K562 (cell line): ENCODE data around the gene DHDH. TPM values are rescaled to one million over a fixed set of nuclear protein-coding genes. Genes with fewer than 3 reads are reported as not detected.

Experiments
- AFF4 ChIP-seq: sonication (generic); formaldehyde crosslinking; IDR thresholded peaks from 2 replicates; pipeline ENCODE4 v1.8.0; 2023; ENCODE audit warnings: mild to moderate bottlenecking, missing genetic modification reagents
- C11orf30 ChIP-seq: fragments of 450-650 bp; IDR thresholded peaks from 2 replicates; pipeline ENCODE4 v1.6.1; 2016; ENCODE audit warnings: low read depth, mild to moderate bottlenecking
- CEBPB ChIP-seq: fragments of 450-650 bp; IDR thresholded peaks from 2 replicates; pipeline ENCODE4 v1.6.1; 2016; ENCODE audit warnings: missing genetic modification characterization, missing compliant biosample characterization
- CHD2 ChIP-seq: IDR thresholded peaks from 2 replicates; pipeline ENCODE4 v1.6.1; 2011; ENCODE audit warnings: low read depth, low read length
- COPS2 ChIP-seq: fragments of 450-650 bp; conservative IDR thresholded peaks from 2 replicates; pipeline ENCODE4 v1.6.1; 2016; ENCODE audit warnings: mild to moderate bottlenecking, moderate library complexity
- CTCF ChIP-seq, 3 experiments: IDR thresholded peaks in 2 of 3; conservative IDR thresholded peaks in 1 of 3; 2 replicates each; pipeline ENCODE4 v1.5.1; 2011 to 2012; ENCODE audit warnings: low read length in 3 of 3, mild to moderate bottlenecking in 3 of 3, control low read depth in 2 of 3, improper control_type of control experiment in 1 of 3, inconsistent platforms in 1 of 3, low read depth in 1 of 3, mixed read lengths in 1 of 3, moderate library complexity in 1 of 3; ENCODE audit not compliant: insufficient read depth in 2 of 3
- EHMT2 ChIP-seq: fragments of 450-650 bp; IDR thresholded peaks from 2 replicates; pipeline ENCODE4 v1.6.1; 2018; ENCODE audit warnings: antibody characterized with exemption
- GABPA ChIP-seq: fragments of 200-800 bp; sonication (Bioruptor generic); conservative IDR thresholded peaks from 2 replicates; pipeline ENCODE4 v1.6.1; 2016; ENCODE audit warnings: low read depth, missing genetic modification characterization, missing compliant biosample characterization
- HDAC1 ChIP-seq, 2 experiments: fragments of 450-650 bp; IDR thresholded peaks; 2 replicates each; pipeline ENCODE4 v1.6.1; 2016 to 2017; ENCODE audit warnings: inconsistent platforms in 1 of 2, mild to moderate bottlenecking in 1 of 2, moderate library complexity in 1 of 2
- KLF10 ChIP-seq: fragments of 250-450 bp; sonication (Bioruptor Pico); IDR thresholded peaks from 2 replicates; pipeline ENCODE4 v1.6.1; 2021; ENCODE audit warnings: matching md5 sums
- MCM2 ChIP-seq: fragments of 450-650 bp; IDR thresholded peaks from 2 replicates; pipeline ENCODE4 v1.6.1; 2017; ENCODE audit warnings: low read depth, mild to moderate bottlenecking
- PML ChIP-seq: IDR thresholded peaks from 2 replicates; pipeline ENCODE4 v1.6.1; 2012; ENCODE audit warnings: low read length, inconsistent platforms
- PYGO2 ChIP-seq: fragments of 450-650 bp; IDR thresholded peaks from 2 replicates; pipeline ENCODE4 v1.6.1; 2016; ENCODE audit warnings: mild to moderate bottlenecking, missing genetic modification characterization, moderate library complexity, missing compliant biosample characterization
- RBBP5 ChIP-seq: fragments of 200-600 bp; sonication (generic); IDR thresholded peaks from 2 replicates; pipeline ENCODE4 v1.6.1; 2012; ENCODE audit warnings: borderline replicate concordance, mild to moderate bottlenecking, low read length, control low read depth, inconsistent platforms; ENCODE audit not compliant: insufficient read depth, poor library complexity, severe bottlenecking
- SIN3A ChIP-seq, 2 experiments: fragments of 150-350 bp in 1 of 2; IDR thresholded peaks; 2 replicates each; pipeline ENCODE4 v1.6.1; 2011 to 2016; ENCODE audit warnings: borderline replicate concordance in 2 of 2, low read depth in 2 of 2, low read length in 2 of 2, mild to moderate bottlenecking in 2 of 2, moderate library complexity in 2 of 2; ENCODE audit not compliant: control insufficient read depth in 1 of 2
- TFAM ChIP-seq: fragments of 250-450 bp; sonication (Bioruptor Pico); conservative IDR thresholded peaks from 2 replicates; pipeline ENCODE4 v1.5.0; 2021; ENCODE audit warnings: mild to moderate bottlenecking, moderate library complexity
- ZBTB1 ChIP-seq: sonication (generic); formaldehyde crosslinking; IDR thresholded peaks from 2 replicates; pipeline ENCODE4 v1.8.1; 2023; ENCODE audit warnings: missing genetic modification reagents, low read depth, mild to moderate bottlenecking, borderline replicate concordance
- ZBTB9 ChIP-seq: fragments of 450-650 bp; formaldehyde crosslinking; IDR thresholded peaks from 2 replicates; pipeline ENCODE4 v1.4.0; 2020; ENCODE audit warnings: mild to moderate bottlenecking, moderate library complexity
- ZNF12 ChIP-seq: sonication (generic); formaldehyde crosslinking; IDR thresholded peaks from 2 replicates; pipeline ENCODE4 v1.4.0; 2020; ENCODE audit warnings: mild to moderate bottlenecking, missing genetic modification reagents
- ZNF143 ChIP-seq: sonication (generic); formaldehyde crosslinking; IDR thresholded peaks from 2 replicates; pipeline ENCODE4 v1.9.0; 2022; ENCODE audit warnings: mild to moderate bottlenecking, missing genetic modification reagents
- ZNF239 ChIP-seq: fragments of 250-450 bp; sonication (Bioruptor Pico); IDR thresholded peaks from 2 replicates; pipeline ENCODE4 v1.4.0; 2020; ENCODE audit warnings: mild to moderate bottlenecking
- ZNF511 ChIP-seq: sonication (generic); formaldehyde crosslinking; IDR thresholded peaks from 2 replicates; pipeline ENCODE4 v1.8.0; 2022; ENCODE audit warnings: mild to moderate bottlenecking, missing genetic modification reagents
- ZNF551 ChIP-seq: fragments of 250-450 bp; sonication (Bioruptor Pico); IDR thresholded peaks from 2 replicates; pipeline ENCODE4 v1.5.0; 2021; ENCODE audit warnings: mild to moderate bottlenecking, moderate library complexity
- polyA plus RNA-seq, 8 experiments: library from polyadenylated mRNA; depleted of rRNA in 4 of 8; stranded (reverse) in 5 of 8; unstranded in 3 of 8; fragments of >200 nt; fragmentation: Nextera tagmentation in 2 of 8; fragmentation: Illumina TruSeq in 1 of 8; extraction: Ambion mirVana in 2 of 8; extraction: Trizol in 1 of 8; gene quantifications; 2 replicates each; pipeline versions ENCODE4 v1.2.1 to v1.2.3, GENCODE V29; 2011 to 2014; ENCODE audit warnings: inconsistent platforms in 1 of 8, missing spikeins in 1 of 8
- total RNA-seq, 7 experiments: library from RNA; depleted of rRNA in 6 of 7; stranded (reverse); fragments of >200 nt in 6 of 7; fragmentation: Illumina TruSeq in 2 of 7; extraction: Trizol in 2 of 7; gene quantifications; 2 replicates each; pipeline versions ENCODE4 v1.2.1 to v1.2.3, GENCODE V29; 2011 to 2021; ENCODE audit warnings: low replicate concordance in 1 of 7

DHDH gene
- total and polyA plus RNA-seq, 9 of the 15 experiments (the other 6 are each of a cell fraction or from before 2014, with no cell fraction given): 0.37 to 1.9 (median 0.87) TPM

- TF ChIP-seq ZNF143 (CRISPR knock-in tag): no peak
- no peak for TF ChIP-seq ZBTB9 (CRISPR knock-in tag)
- no peak for TF ChIP-seq PML
- no peak for TF ChIP-seq ZNF551
- TF ChIP-seq C11orf30: peak; percentile 3; the same call in 1 of the 2 replicates
- TF ChIP-seq SIN3A (IDR thresholded peaks at IDR 0.05; ENCODE audit: borderline replicate concordance in 2 of 2, control insufficient read depth in 1 of 2, low read depth in 2 of 2, low read length in 2 of 2): peak in 1 of 2 experiments; percentile 22; a peak in 1 of 4 replicates
- no peak for TF ChIP-seq KLF10
- no peak for TF ChIP-seq HDAC1 (IDR thresholded peaks at IDR 0.05)
- peak; percentile 77 for TF ChIP-seq GABPA (tag)
- TF ChIP-seq CHD2: 0 out of 2 replicates have a peak, but pooled peaks have one; percentile 0
- no peak for TF ChIP-seq TFAM (CRISPR knock-in tag)
- TF ChIP-seq AFF4 (CRISPR knock-in tag): peak; percentile 55; the same call in 1 of the 2 replicates
- no peak for TF ChIP-seq PYGO2 (tag)
- TF ChIP-seq ZNF12 (CRISPR knock-in tag): no peak
- TF ChIP-seq COPS2: no peak
- TF ChIP-seq ZNF239 (CRISPR knock-in tag): no peak
- 0 out of 2 replicates have a peak, but pooled peaks have one; percentile 48 for TF ChIP-seq ZNF511 (CRISPR knock-in tag)
- no peak for TF ChIP-seq MCM2
- TF ChIP-seq ZBTB1: 0 out of 2 replicates have a peak, but pooled peaks have one; percentile 9
- no peak for TF ChIP-seq CTCF (IDR thresholded peaks at IDR 0.05 in 2 of 3, conservative IDR thresholded peaks at IDR 0.05 in 1 of 3; ENCODE audit: insufficient read depth in 2 of 3, low read depth in 1 of 3, low read length in 3 of 3)
- no peak for TF ChIP-seq CEBPB (tag)
- TF ChIP-seq RBBP5: peak; percentile 2
- no peak for TF ChIP-seq EHMT2
Observed at GRCh38 chr19:48994035-48994386, 60.5 kb downstream of the DHDH start (continued).
